Inflammatory macrophage (primary cell): Measurements from ENCODE around the gene POU2AF1.

ENCODE experiments used
- DNase-seq, 2 donors: peaks; one replicate each; pipeline ENCODE4 v3.0.0-alpha.2; 2020 to 2022

The POU2AF1 gene

DNA sequence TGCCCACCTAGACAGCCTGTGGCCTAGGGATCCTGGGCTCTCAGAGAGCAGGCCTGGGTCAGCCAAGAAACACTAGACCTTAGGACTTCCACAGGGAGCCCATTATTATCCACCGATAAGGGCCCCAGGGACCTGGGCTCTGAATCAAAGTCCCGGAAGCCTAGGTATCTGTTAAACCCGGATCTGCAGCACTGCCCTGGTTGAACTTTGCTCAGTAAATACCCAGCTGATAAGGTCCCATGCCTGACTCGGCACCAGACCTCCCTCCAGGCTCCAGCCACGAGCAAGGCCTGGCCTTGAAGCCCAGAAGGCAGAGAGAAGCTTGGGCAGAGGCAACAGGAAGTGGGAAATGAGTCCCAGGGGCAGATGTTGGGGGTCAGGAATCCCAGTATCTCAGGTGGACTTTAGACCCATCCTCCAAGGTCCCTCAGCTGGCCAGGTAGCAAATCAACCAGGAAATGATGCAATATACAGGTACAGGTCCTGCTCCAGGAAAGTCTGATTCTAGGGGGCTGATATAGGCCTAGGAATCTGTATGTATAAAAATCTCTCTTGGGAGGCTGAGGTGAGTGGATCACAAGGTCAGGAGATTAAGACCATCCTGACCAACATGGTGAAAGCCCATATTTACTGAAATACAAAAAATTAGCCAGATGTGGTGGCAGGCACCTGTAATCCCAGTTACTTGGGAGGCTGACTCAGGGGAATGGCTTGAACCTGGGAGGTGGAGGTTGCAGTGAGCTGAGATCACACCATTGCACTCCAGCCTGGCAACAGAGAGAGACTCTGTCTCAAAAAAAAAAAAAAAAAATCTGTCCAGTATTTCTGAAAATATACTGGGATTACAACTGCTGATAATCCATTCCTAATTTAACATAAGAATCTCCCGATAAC is 18.7 kb downstream of the POU2AF1 start:
- DNase-seq, result no peak

DNA sequence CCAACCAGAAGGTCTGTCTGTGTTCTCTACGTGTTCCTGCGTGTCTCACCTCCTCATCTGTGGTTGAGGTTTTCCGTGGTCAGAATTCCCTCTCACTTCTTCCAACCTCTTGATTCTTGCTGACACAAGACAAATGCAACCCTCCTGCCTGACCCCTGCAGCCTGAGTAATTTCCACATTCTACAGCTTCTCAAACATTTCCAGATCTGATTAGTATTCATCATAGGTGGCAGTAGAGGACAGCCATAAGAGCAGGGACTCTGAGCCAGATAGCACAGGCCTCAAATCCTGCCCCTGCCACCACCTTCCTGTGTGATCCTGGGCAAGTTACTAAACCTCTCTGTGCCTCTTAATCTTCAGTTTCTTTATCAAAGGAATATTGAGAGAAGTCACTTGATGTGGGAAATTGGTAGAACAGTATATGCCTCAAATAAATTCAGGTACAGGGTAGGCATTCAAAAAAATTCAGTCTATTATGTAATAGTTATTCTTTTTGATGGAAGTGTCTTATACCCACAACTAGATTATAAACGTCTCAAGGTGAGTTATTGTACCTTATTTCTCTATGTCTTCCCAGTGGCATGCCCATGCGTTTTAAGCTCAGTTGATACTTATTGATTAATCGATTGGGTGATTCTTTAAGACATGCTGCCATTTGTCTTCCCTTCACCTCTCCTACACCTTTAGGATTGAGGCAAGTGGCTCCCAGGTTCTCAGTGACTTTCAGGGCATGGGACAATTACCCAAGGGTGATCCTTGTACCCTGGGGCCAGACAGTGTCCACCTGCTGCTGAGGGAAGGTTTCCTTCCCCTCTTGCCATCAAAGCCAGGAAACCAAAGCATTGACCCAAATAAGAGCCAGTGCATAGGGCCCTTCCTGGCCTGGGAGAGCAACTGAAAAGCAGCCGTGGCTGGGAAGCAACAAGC is 19.6 kb downstream of the POU2AF1 start:
- DNase-seq, result no peak

DNA sequence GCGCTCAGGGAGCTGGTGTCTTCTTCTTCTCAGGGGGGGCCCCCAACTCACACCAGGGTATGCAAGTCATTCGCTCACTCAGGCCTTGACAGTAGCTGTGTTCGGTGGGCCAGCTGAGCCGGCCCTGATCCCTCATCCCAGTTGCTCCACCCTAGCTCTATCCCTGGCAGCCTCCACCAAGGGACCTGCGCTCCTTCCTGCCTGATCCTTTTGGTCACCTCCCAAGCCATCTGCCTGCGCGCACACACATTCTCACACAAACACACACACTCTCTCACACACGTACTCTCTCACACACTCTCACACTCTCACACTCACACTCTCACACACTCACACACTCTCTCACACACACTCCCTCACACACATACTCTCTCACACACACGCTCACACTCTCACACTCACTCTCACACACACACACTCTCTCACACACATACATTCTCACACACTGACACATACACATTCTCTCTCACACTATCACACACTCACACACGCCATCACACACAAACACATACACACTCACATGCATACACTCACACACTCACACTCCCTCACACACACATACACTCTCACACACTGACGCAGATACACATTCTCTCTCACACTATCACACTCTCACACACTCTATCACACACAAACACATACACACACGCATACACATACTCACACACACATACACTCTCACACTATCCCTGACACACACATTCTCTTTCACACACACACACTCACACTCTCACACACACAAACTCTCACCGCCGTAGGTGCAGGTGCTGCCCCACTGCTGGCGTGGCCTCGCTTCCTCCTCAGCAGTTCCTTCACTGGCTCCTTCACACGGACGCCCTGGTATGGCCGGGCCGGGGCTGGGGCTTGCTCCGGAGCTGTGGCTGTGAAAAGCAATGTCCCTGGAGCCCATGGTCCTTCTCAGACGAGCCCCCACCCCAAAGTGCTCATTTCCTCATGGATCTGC is 20.8 kb downstream of the POU2AF1 start:
- no peak for DNase-seq

DNA sequence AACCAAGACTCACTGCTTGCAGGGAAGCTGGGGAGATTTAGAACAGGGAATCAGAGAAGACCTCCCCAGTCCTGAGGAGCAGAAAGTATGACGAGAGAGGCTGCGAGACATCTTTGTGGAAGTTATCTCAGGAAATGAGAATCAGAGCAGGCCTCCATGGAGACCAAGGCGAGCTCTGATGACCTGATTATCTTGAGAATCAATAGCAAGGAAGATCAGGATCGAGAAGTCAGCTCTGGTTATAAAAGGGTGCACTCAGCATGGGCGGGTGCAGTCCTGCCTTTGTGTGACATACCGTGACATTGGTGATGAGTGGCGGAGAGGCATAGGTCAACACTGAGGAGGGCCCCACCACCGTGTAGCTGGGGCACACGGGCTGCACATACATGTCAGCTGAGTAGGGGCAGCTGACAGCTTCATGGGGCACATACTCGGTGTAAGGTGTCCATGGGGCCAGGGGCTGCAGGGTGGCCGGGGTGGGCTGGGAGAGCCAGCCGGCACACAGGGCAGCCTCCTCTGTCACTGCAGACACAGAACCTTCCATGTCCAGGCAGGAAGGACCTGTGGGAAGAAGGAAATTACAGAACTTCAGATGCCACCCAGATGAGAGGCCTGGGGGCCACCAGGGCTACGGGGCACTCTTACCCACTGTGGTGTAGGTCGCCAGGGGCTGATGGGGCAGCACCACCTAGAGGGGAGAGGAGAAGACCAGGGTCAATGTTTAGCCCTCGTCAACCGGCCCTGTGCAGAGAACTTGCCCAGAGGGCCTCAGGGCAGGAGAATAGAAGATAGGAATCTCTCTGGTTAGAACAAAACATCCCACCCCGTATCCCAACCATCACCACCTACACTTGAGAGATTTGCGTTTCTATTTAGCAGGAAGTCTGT is 21.7 kb downstream of the POU2AF1 start:
- DNase-seq, result no peak

DNA sequence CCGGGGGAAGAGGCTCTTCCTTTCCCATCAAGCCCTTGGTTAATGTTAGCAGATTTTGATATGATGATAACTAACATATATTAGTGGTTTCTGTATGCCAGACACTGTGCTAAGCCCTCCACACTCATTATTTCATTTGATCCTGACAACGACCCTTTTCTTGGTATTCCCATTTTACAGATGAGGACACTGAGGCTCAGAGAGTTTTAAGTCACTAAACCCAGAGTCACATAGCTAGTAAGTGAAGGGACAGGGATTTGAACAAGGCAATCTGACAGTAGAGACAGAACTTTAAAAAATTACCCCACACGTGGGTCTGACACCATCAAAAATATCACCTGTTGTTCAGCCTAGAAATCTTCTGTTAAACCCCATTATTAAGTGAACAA is 22.4 kb downstream of the POU2AF1 start:
- DNase-seq, result no peak

DNA sequence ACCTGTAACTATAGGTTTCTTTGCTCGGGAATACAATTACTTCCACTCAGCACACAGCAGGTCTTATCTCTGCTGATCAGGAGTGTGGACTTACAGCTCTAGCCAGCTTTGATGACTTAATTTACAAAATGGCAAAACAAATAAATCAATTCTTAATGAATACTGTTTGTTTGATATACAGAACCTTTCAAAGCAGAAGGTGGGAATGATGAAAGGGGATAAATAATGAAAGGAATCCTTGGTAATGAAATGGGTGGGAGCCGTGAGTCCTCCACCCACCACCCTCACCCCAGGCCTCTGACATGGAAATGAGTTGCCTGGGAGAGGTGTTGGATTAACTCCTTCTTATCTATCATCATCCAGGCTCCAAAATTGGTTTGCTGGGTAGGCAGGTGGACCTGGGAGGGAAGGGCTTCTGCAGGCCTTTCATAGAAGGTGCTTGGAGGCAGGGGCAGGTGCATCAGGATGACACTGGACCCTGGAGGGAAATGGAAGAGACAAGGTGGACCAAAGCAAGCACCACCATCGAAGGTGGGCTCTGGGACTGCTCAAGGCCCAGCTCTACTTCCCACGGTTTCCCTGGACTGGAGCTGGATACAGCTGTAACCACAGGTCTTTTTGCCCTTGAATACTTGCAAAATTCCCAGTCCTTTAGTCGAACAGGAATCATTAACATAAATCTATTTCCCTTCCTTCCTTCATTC is 23.0 kb downstream of the POU2AF1 start:
- no peak for DNase-seq

DNA sequence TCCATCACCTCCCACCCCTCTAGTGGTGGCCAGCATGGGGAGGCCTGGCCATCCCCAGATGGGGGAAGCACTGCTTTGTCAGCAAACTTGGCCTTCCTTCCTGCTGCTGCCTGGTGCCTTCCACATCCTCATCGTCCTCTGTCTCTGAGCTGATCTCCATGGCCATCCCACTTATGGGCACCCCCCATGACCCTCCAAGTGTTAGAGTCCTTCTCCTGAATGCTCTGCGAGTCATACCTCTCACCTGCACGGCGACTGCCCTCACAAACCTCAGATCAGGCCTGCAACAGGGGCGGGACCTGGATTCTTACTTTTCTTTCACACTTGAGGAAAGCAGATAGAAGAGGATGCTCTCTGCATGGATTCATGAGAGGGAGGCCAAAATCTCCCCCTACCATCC is 24.0 kb downstream of the POU2AF1 start:
- DNase-seq, result no peak

DNA sequence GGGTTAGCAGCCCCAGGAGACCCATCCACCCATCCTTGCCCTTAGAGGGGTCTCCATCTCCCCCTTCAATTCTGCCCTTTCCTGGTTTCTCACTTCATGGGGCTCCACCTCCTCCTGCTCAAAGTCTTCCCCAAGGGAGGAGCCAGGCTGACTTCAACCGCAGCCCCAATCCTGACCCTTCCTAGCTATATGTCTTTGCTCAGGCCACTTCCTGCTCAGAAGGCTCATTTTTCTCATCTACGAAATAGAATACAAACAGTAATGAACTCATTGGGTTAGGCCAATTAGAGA is 24.5 kb downstream of the POU2AF1 start:
- no peak for DNase-seq

DNA sequence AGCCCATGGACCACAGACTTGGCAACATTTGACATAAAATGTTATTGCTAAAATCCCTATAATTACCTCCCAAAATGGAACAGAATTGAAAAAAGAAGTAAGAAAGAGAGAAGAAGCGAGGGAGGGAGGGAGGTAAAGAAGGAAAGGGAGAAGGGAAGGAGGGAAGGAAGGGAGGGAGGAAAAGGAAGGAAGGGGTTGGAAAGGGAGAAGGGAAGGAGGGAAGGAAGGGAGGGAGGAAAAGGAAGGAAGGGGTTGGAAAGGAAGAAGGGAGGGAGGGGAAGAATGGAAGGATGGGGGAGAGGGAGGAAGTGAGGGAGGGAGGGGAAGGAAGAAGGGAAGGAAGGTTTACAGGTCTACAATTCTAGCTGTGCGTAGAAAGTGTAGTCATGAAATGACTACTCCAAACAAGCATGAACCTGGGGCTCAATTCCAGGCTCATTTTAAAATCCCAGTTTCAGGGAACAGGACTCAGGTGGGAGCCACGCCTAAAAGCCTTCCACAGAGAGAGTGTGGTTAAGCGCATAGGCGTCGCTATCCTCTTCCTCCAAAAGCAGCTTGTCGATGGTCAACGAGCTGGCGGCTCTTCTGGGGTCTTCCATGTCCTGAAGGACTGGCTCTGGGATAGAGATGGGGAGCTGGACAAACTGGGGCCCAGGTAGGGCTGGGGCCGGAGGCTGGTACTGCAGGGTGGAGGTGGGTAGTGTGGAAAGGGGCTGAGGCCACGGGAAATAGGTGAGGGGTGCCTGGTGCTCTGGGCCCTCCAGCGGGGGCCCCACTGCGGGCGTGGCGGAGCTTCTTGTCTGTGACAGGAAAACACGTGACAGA is 25.1 kb downstream of the POU2AF1 start:
- no peak for DNase-seq

DNA sequence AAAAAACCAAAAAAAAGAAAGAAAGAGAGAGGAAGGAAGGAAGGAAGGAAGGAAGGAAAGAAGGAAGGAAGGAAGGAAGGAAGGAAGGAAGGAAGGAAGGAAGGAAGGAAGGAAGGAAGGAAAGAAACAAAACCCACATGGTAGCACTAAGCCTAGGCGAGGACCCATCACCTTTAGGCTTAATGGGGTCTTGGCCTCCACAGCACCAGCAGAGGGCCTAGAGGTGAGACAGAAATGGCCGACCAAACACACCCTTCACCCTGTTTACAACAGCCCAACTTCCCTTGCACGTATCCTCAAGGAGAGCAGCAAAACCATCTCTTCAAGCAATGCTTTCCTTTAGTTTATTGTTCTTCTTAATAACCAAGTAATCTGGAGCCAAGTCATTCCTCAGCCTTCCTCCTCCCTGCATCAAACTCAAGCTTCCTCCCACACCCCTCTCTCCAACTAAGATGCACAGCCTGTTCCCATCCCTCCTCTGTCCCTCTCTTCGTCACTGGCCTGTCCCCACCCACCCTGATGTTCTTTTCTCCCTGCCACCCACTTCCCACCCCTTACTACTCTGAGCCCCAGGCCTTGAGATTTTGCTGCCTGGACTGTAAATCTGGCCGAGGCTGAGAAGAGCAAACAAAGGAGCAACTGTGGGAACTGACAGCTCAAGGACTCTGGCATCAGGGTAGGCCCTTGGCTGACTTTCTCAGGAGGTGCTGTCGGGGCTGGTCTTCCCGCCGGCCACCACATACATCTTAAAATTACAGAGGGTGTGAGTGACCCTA is 26.0 kb downstream of the POU2AF1 start:
- DNase-seq, result no peak

DNA sequence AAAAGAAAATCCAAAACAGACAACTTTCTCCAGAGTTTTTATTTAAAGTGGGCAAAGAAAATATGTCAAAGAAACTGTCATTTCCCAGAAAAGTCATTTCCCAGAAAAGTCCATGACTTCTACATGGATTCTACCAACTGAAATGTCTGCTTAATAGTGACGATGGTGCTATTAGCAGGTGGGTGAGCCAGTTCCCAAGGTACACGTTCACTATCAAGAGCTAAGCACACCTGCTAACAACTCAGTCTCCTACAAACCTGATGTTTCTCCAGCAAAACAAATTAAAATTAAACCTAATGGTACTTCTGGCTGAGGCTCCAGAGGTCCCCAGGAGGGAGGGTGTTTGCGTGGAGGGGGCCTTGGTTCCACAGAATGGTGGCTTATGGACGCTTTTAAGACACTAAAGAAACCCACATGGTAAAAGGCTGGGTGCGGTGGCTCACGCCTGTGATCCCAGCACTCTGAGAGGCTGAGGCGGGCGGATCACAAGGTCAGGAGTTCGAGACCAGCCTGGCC is 26.8 kb downstream of the POU2AF1 start:
- DNase-seq, result no peak

DNA sequence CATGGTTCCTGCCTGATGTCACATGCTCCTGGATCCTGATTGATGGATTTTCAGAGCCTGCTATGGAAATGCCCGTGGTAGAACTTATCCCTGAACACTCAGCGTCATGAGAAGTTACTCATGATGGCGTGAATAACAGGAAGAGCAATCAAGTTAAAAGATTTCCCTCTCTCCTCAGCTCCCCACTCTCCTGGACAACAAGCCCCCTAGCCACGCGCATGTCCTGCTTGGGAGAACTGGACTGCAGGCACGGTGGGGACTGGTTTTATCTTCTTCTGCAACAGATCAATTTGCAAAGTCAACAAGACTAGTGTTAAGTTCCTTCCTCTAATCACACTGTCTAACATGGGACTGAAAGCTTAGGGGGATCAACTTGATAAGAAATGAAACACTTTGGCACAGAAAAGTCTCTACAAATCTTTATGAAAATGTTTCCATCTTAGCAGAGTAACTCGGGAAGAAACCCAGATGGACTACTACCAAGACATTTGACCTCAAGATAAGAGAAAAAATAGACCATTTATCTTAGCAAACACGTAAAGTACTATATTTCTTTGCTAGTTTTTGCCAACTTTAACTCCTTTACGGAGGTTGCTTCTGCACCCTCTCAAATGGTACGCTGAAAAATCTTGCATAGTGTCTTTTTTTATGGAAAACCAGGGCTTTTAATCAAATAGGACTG is 27.6 kb downstream of the POU2AF1 start:
- DNase-seq, result no peak

DNA sequence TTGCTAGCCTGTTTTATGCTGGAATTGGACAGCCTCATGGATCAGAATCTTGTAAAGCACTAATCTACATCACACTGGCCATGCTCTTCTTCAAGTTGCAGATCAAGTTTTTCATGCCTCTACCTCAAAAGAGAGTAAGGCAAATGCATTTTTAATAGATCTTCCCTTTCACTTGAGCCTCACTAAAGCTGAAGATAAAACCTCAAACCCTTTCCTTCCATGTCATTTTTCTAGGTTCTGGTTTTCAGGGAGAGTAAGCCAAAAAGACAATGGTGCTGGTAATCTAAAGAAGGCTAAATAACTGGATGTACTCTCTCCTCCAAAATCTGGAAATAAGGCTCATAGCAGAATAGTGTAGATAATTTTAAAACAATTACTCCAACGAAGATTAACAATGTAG is 28.3 kb downstream of the POU2AF1 start:
- no peak for DNase-seq

DNA sequence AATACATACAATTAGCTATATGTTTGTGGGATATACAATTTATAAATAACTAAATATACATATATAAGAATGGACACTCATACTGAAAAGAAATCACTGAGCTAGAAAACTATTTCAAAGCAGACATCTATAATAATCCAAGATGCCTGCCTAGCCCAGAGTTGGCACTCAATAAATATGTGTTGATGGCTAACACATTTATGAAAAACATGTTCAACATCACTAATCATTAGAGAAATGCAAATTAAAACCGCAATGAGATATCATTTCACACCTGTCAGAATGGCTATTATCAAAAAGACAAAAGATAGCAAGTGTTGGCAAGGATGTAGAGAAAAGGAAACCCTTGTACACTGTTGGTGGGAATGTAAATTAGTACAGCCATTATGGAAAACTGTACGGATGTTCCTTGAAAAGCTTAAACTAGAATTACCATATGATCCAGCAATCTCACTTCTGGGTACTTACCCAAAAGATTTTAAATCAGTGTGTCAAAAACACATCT is 29.8 kb downstream of the POU2AF1 start:
- no peak for DNase-seq

DNA sequence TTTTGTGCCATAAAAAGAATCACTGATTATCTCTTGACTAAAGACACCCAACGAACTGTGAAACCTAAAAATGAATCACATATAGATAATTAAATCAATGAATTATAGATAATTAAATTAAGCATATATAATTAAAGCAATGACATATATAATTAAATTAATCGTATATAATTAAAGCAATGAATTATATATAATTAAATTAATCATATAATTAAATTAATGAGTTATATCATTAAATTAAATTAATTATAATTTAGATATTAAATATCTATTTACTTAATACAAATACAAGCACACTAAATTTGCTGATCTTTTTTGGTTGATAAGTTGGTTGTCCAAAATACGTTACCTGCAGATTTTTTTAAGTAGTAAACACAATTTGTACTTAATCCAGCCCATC is 30.9 kb downstream of the POU2AF1 start:
- no peak for DNase-seq

DNA sequence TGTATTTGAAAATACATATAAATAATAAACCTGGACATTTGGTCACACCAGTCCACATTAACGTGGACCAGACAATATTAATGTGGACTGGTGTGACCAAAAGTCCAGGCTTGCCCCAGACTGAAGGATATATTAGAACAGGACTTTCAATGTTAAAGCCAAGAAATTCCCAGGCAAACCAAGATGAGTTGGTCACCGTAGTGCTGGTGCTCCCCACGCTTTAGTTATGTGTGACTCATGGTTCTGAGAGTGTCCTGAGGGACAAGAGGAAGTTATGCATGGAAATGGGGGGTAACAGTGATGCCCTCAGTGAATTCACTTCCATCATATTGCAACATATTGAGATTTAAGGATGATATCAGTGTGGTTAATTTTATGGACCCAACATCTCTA is 31.4 kb downstream of the POU2AF1 start:
- DNase-seq, result peak in 1 of 2 donors; percentile 6

DNA sequence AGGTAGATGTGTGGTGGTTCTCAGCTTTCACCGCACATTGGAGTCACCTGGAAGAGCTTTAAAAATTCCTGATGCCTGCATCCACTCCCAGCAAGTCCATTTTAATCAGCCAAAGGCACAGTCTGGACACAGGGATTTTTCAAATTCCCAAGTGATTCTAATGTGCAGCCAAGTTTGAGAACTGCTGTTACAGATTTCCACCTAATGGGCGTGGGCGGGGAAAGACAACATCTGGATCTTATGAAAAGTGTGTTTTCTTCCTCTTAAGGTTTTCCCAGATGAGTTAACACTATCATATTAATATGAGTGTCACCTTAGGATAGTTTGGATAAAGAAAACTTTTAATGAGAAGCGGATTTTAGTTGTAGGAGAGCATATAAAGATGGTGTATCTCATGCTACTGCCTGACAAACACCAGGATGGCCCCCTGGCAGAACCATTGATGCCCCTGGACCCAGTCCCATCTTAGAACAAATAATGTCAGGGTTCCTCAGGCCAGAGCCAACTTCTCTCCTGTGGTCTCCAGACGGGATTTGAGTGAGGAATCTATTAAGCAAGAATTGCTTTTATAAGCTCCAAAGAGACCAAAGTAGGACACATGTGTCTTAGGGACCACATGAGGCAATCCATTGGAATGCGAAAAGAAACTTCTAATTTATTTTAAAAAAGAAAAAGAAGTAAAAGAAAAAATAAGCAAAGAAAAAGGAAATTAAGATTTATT is 31.9 kb downstream of the POU2AF1 start:
- no peak for DNase-seq
